Stimulated activated naive CD8-positive, alpha-beta T cell treated with anti-CD3 and anti-CD28 coated beads, Interleukin-15, amount 100 ng/mL, for 72 hours (primary cell): ENCODE measurements around the gene TMEM132C.

Experiments
- ATAC-seq: fragments of 150-1000 bp; cut with Tn5 transposase; 2 replicates; pipeline ENCODE4 v1.10.0; 2021; ENCODE audit warnings: mild to moderate bottlenecking, moderate library complexity
- DNase-seq, 2 donors: peaks; one replicate each; pipeline ENCODE4 v3.0.0; 2021 to 2022
- H3K27ac Mint-ChIP-seq, 2 donors: one replicate each; pipeline ENCODE4 v1.8.0; 2022; ENCODE audit warnings: mild to moderate bottlenecking in 2 of 2, mixed read lengths in 2 of 2, moderate library complexity in 2 of 2
- H3K27me3 Mint-ChIP-seq: one replicate; pipeline ENCODE4 v1.8.0; 2022; ENCODE audit warnings: mixed read lengths
- H3K4me1 Mint-ChIP-seq: one replicate; pipeline ENCODE4 v1.8.0; 2022; ENCODE audit warnings: mild to moderate bottlenecking, mixed read lengths
- H3K4me3 Mint-ChIP-seq, 2 donors: one replicate each; pipeline ENCODE4 v1.8.0; 2022; ENCODE audit warnings: mild to moderate bottlenecking in 2 of 2, mixed read lengths in 2 of 2, moderate library complexity in 1 of 2
- H3K9me3 Mint-ChIP-seq, 2 donors: one replicate each; pipeline ENCODE4 v1.8.0; 2022; ENCODE audit warnings: mixed read lengths in 2 of 2

TMEM132C gene

GRCh38 chr12:128554546-128555304 lies 287.8 kb downstream of the TMEM132C start:
- ATAC-seq (no peak), DNase-seq (no peak)
- Mint-ChIP-seq H3K4me3 (no peak overlapping the region), H3K9me3 (peaks cover 6 to 19% of the 10 kb centered on the region in 2 donors), H3K27me3 (no peaks in the 10 kb centered on the region), H3K4me1 (no peaks in the 10 kb centered on the region), H3K27ac (no peak overlapping the region)

GRCh38 chr12:128557231-128557630 lies 290.3 kb downstream of the TMEM132C start:
- peaks cover 6 to 29% of the 10 kb centered on the region in 2 donors for H3K9me3 Mint-ChIP-seq
- no peak for DNase-seq
- no peak for ATAC-seq
- H3K27ac Mint-ChIP-seq: no peak overlapping the region
- no peaks in the 10 kb centered on the region for H3K27me3 Mint-ChIP-seq
- H3K4me3 Mint-ChIP-seq: no peak overlapping the region
- no peaks in the 10 kb centered on the region for H3K4me1 Mint-ChIP-seq

- Mint-ChIP-seq H3K27ac (no peak overlapping the region), H3K4me3 (no peak overlapping the region), H3K9me3 (peaks cover 0 to 18% of the 10 kb centered on the region in 2 donors), H3K4me1 (no peaks in the 10 kb centered on the region), H3K27me3 (no peaks in the 10 kb centered on the region)
- no peak for DNase-seq
- ATAC-seq: no peak
Measured at GRCh38 chr12:128564956-128565355, 298.0 kb downstream of the TMEM132C start.

DNA sequence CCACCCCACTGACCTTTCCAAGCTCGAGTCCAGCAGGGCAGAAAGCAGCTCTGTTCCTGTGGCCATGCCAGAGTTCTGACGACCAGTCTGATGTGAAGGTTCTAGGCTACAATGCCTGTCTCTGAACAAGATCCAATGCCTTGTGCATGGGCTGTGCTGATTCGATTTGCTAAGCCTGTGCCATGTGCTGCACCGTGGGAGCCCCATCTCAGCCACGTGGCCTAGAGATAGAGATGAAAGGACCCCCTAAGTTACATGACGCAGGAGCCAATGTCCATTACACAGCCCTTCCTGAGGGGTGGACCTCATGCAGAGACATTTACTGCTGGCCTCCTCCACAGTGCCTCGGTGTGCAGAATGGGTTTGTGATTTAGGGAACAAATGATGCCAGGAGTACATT lies 300.8 kb downstream of the TMEM132C start:
- no peak for DNase-seq
- H3K4me1 Mint-ChIP-seq: no peaks in the 10 kb centered on the region
- peaks cover 0 to 3% of the 10 kb centered on the region in 2 donors for H3K9me3 Mint-ChIP-seq
- no peak overlapping the region for H3K4me3 Mint-ChIP-seq
- H3K27ac Mint-ChIP-seq: no peak overlapping the region
- ATAC-seq: no peak
- H3K27me3 Mint-ChIP-seq: no peaks in the 10 kb centered on the region

DNA sequence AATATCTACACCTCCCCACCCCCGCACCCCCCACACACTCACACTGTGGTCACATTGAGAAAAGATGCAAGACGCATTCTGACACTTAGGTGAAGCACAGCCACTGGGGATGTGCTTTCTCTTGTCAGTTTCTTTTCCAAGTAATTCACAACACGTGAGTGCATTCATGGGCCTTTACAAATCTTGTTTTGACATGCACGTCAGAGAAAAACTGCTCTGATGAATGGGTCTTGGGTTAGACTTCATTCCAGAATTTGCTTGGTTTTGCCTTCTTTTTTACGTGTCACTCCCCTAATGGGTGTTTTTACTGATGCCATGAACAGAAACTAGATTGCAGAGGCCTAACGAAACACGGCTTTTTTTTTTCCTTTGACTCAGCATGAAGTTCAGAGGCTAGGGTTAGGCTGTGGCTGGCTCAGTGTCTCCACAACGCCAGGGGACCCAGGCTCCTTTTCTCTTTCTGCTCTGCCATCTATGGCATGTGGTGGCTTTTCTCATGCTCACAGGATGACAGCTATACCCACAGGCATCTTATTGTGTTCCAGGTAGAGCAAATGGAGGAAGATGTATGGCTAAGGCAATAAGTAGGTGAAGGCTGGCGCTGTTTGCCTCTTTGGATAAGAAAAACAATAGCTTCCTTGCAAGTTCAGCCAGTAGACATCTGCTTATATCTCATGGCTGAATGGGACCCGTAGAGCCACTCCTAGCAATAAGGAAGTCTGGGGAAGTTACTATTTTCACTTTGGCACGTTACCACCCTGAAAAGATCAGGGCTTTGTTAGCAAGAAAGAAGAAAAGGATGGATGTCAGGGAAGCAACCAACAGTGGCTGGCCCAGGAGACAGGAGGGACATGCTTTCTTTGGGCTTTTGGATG lies 303.5 kb downstream of the TMEM132C start:
- H3K4me3 Mint-ChIP-seq: no peak overlapping the region
- DNase-seq (no peak), ATAC-seq (no peak)
- no peaks in the 10 kb centered on the region for H3K4me1 Mint-ChIP-seq
- no peak overlapping the region for H3K27ac Mint-ChIP-seq
- H3K27me3 Mint-ChIP-seq: no peaks in the 10 kb centered on the region
- H3K9me3 Mint-ChIP-seq: peaks cover 0 to 9% of the 10 kb centered on the region in 2 donors

- Mint-ChIP-seq H3K4me3 (no peak overlapping the region), H3K4me1 (no peaks in the 10 kb centered on the region), H3K9me3 (peaks cover 0 to 9% of the 10 kb centered on the region in 2 donors), H3K27ac (no peak overlapping the region), H3K27me3 (no peaks in the 10 kb centered on the region)
- ATAC-seq (no peak), DNase-seq (no peak)
Measured at GRCh38 chr12:128571906-128572810, 305.2 kb downstream of the TMEM132C start.

DNA sequence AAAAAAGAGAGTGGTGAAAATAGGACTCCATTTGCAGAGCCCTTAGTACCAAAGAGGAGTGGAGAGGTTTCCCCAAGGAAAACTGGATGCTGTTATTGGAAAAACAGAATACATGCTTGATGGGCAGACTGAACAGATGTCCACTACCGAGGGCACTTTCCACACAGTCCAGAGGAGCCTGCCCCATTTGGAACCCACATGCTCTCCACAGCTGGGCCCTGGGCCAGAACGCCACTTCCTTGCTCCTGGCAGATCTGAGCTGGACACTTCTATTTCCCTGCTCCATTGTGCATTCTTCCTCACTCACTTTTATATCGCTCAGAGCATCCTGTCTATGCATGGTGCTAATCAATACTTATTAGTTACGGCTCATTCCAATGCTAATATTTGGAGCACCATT lies 306.9 kb downstream of the TMEM132C start:
- ATAC-seq (no peak), DNase-seq (no peak)
- no peak overlapping the region for H3K27ac Mint-ChIP-seq
- no peak overlapping the region for H3K4me3 Mint-ChIP-seq
- no peaks in the 10 kb centered on the region for H3K27me3 Mint-ChIP-seq
- no peaks in the 10 kb centered on the region for H3K4me1 Mint-ChIP-seq
- peaks cover 0 to 20% of the 10 kb centered on the region in 2 donors for H3K9me3 Mint-ChIP-seq

- no peaks in the 10 kb centered on the region for H3K27me3 Mint-ChIP-seq
- ATAC-seq (no peak), DNase-seq (no peak)
- no peak overlapping the region for H3K4me3 Mint-ChIP-seq
- H3K9me3 Mint-ChIP-seq: peaks cover 6 to 27% of the 10 kb centered on the region in 2 donors
- no peaks in the 10 kb centered on the region for H3K4me1 Mint-ChIP-seq
- no peak overlapping the region for H3K27ac Mint-ChIP-seq
Measured at GRCh38 chr12:128578045-128578444, 311.1 kb downstream of the TMEM132C start.

GRCh38 chr12:128581321-128581761 lies 314.4 kb downstream of the TMEM132C start:
- DNase-seq (no peak), ATAC-seq (no peak)
- H3K4me1 Mint-ChIP-seq: no peaks in the 10 kb centered on the region
- peaks cover 6 to 19% of the 10 kb centered on the region in 2 donors for H3K9me3 Mint-ChIP-seq
- H3K27ac Mint-ChIP-seq: no peak overlapping the region
- H3K4me3 Mint-ChIP-seq: no peak overlapping the region
- H3K27me3 Mint-ChIP-seq: no peaks in the 10 kb centered on the region

DNA sequence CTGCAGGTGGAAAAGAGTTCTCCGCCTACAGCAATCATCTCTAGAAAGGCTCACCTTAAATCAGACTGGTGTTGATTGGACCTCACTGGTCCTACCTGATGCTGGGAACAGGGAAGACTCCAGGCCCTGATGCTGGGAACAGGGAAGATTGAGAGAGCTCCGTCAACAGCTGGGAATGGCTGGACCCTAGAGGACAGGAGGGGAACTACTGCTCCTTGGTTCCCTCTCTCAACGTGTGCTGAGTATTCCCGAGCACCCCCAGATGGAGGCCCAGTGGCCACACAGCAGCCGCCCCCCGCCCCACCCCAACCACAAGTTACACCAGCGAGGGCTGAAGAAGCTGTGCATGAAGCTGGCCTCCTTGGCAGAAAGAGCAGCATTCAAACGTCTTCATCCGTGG lies 316.5 kb downstream of the TMEM132C start:
- ATAC-seq: no peak
- no peak for DNase-seq

DNA sequence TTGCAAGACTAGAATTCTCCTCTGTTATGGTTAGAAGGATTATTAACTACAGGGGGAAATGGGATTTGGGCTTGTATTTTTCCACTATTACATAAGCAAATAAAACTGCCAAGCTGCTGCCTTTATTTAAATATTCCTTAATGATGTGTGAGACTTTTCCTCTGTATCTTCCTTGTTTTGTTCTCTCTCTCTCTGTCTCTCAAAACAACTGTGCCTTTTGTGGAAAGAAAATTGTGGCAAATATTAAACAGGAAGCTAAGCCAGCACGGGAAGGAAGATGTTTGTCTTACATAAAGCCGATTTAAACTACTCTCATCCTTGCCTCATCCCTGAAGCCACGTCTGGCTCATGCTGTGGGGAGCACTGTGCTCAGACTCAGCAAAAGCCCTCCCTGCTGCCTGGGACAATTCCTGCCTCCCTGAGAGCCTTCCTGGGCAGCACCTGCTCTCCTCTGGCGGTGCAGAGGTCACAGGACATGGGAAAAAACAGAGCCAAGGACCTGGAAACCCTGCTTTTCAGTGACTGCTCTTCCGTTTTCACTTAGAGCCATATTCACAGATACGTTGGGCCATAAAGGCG lies 319.6 kb downstream of the TMEM132C start:
- DNase-seq (no peak), ATAC-seq (no peak)
- H3K27ac Mint-ChIP-seq: no peak overlapping the region
- no peaks in the 10 kb centered on the region for H3K4me1 Mint-ChIP-seq
- H3K9me3 Mint-ChIP-seq: no peaks in the 10 kb centered on the region
- H3K27me3 Mint-ChIP-seq: no peaks in the 10 kb centered on the region
- H3K4me3 Mint-ChIP-seq: no peak overlapping the region

More for the DNA sequence above, 316.5 kb downstream of the TMEM132C start:
- Mint-ChIP-seq H3K4me3 (no peak overlapping the region), H3K27ac (no peak overlapping the region), H3K27me3 (no peaks in the 10 kb centered on the region), H3K4me1 (no peaks in the 10 kb centered on the region), H3K9me3 (peaks cover 6 to 8% of the 10 kb centered on the region in 2 donors)

- Mint-ChIP-seq H3K4me1 (no peaks in the 10 kb centered on the region), H3K9me3 (no peaks in the 10 kb centered on the region), H3K4me3 (no peak overlapping the region), H3K27me3 (no peaks in the 10 kb centered on the region), H3K27ac (no peak overlapping the region)
- no peak for DNase-seq
- no peak for ATAC-seq
Measured at GRCh38 chr12:128587918-128588317, 320.9 kb downstream of the TMEM132C start.

DNA sequence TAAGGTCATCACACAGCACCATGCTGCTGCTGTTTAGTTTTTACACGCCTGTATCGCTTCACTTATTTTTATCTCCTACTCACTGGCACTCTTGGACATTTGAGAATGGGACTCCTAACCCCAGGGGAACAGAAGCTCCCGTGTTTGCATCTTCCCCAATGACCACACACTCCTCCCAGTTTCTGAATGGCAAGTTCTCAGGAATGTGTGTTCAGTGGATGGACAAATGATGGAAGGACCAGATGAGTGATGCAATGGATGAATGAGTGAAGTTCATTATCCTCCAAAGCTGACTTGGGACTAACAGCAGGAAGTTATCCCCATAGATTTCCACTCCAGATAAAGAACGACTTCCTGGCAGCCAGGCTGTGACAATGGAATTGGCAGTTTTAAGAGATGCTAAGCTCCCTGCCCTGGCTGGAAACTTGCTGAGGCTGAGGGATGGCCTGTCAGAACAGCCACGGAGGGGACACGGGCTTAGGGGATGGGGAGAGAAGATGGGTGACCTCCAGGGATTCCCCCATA lies 325.3 kb downstream of the TMEM132C start:
- DNase-seq (no peak), ATAC-seq (no peak)
- no peaks in the 10 kb centered on the region for H3K27me3 Mint-ChIP-seq
- no peak overlapping the region for H3K27ac Mint-ChIP-seq
- H3K9me3 Mint-ChIP-seq: peaks cover 0 to 1% of the 10 kb centered on the region in 2 donors
- no peak overlapping the region for H3K4me3 Mint-ChIP-seq
- H3K4me1 Mint-ChIP-seq: no peaks in the 10 kb centered on the region

DNA sequence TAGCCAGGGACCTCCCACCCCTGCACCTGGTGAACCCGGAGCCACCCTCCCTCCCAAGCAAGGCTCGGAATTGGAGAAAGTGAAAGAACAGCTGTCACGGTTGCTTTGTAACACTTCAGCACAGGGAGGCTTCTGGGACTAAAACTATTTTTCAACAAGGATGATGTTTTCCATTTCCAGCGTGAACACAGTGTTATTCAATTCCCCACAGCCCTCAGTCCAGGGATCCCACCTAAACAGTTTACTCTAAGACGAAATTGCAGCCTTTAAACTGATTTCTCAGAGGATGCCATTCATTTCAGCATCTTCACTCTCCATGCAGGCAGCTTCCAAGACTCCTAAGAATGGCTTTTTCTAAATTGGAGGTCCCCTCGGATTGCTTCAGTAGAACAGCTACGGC lies 327.6 kb downstream of the TMEM132C start:
- no peak for DNase-seq
- no peak for ATAC-seq
- Mint-ChIP-seq H3K9me3 (peaks cover 3 to 7% of the 10 kb centered on the region in 2 donors), H3K27me3 (no peaks in the 10 kb centered on the region), H3K4me1 (no peaks in the 10 kb centered on the region), H3K4me3 (no peak overlapping the region), H3K27ac (no peak overlapping the region)

- ATAC-seq (no peak), DNase-seq (no peak)
- Mint-ChIP-seq H3K4me1 (no peaks in the 10 kb centered on the region), H3K27ac (peak overlapping the region in 1 of 2 donors; percentile 21), H3K9me3 (peaks cover 5 to 7% of the 10 kb centered on the region in 2 donors), H3K27me3 (no peaks in the 10 kb centered on the region), H3K4me3 (no peak overlapping the region)
Measured at GRCh38 chr12:128595609-128596008, 328.6 kb downstream of the TMEM132C start.
